Esophagus squamous epithelium (tissue), 4 donors: ENCODE measurements around the gene FREY1.

Experiments used
- POLR2A ChIP-seq, 4 donors: fragments of 450-650 bp; IDR thresholded peaks; one replicate each; pipeline ENCODE4 v1.6.1; 2017; ENCODE audit warnings: antibody characterized with exemption in 4 of 4, mild to moderate bottlenecking in 4 of 4, moderate library complexity in 3 of 4
- TF ChIP-seq, protein P1 (sequence below), 6 experiments: fragments of 450-650 bp in 4 of 6; fragments of 200-600 bp in 2 of 6; sonication (generic) in 2 of 6; IDR thresholded peaks; one replicate each; pipeline ENCODE4 v1.5.1; 2016 to 2019; ENCODE audit warnings: antibody characterized with exemption in 6 of 6, mild to moderate bottlenecking in 4 of 6, moderate library complexity in 4 of 6

DNA sequence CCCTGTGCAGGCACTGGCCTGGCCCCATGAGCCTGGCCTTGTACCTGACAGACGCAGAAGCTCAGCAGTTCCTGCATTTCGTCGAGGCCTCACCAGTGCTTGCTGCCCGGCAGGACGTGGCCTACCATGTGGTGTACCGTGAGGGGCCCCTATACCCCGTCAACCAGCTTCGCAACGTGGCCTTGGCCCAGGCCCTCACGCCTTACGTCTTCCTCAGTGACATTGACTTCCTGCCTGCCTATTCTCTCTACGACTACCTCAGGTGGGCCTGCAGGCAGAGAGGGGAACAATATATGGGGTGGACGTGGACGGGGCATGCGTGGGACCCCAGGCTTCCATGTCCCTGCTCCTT, 20.2 kb upstream of the FREY1 start:
- TF ChIP-seq, protein P1, sequence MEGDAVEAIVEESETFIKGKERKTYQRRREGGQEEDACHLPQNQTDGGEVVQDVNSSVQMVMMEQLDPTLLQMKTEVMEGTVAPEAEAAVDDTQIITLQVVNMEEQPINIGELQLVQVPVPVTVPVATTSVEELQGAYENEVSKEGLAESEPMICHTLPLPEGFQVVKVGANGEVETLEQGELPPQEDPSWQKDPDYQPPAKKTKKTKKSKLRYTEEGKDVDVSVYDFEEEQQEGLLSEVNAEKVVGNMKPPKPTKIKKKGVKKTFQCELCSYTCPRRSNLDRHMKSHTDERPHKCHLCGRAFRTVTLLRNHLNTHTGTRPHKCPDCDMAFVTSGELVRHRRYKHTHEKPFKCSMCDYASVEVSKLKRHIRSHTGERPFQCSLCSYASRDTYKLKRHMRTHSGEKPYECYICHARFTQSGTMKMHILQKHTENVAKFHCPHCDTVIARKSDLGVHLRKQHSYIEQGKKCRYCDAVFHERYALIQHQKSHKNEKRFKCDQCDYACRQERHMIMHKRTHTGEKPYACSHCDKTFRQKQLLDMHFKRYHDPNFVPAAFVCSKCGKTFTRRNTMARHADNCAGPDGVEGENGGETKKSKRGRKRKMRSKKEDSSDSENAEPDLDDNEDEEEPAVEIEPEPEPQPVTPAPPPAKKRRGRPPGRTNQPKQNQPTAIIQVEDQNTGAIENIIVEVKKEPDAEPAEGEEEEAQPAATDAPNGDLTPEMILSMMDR (IDR thresholded peaks at IDR 0.05): no peak
- no peak for TF ChIP-seq POLR2A (IDR thresholded peaks at IDR 0.05)
